Measurements from ENCODE around the gene AGPAT4.
A peak's percentile ranks its signal among the peaks of the same experiment; 100 is the strongest.
"Not testable (repeated sequence)": the region's sequence is repeated elsewhere in the genome, so short reads cannot be mapped to it uniquely, and the experiment has no call there.

Gene AGPAT4

GRCh38 chr6:161225681-161226008 lies 48.2 kb downstream of the AGPAT4 start:
- no CpG with 5 or more reads among the region's 8 CpGs for WGBS (ENCODE audit: extremely low coverage, insufficient coverage, low lambda C conversion rate)
- Histone ChIP-seq H3K4me2 (ENCODE audit: low read length) (no peak overlapping the region), H3K36me3 (ENCODE audit: control insufficient read depth, insufficient read depth, low read length) (no peaks in the 10 kb centered on the region)

GRCh38 chr6:161224951-161225680 lies 48.7 kb downstream of the AGPAT4 start:
- H3K4ac ChIP-seq (ENCODE audit: low read depth, low read length); H3K9ac ChIP-seq (ENCODE audit: low read length): not testable (repeated sequence)

More at GRCh38 chr6:161225681-161226008, 48.2 kb downstream of the AGPAT4 start:
- Histone ChIP-seq H3K56ac (ENCODE audit: low read length) (no peak overlapping the region), H3K27ac (ENCODE audit: low read depth, low read length) (no peak overlapping the region), H2BK120ac (ENCODE audit: low read depth, low read length) (no peak overlapping the region), H3K4me3 (ENCODE audit: low read length) (no peak overlapping the region), H3K79me1 (ENCODE audit: low read length) (peaks cover 30% of the 10 kb centered on the region), H3K79me2 (ENCODE audit: control insufficient read depth, insufficient read depth, low read length) (peaks cover 5% of the 10 kb centered on the region), H3K18ac (ENCODE audit: low read length) (no peak overlapping the region), H2BK15ac (replicated peaks; ENCODE audit: low read depth) (no peak overlapping the region), H3K4me1 (ENCODE audit: control insufficient read depth, low read depth, low read length) (peaks cover 3% of the 10 kb centered on the region), H2AK5ac (ENCODE audit: low read length) (no peak overlapping the region), H4K5ac (ENCODE audit: low read length) (no peak overlapping the region), H3K4ac (ENCODE audit: low read depth, low read length) (no peak overlapping the region), H3K9ac (ENCODE audit: low read length) (no peak overlapping the region), H4K8ac (ENCODE audit: low read depth, low read length) (no peak overlapping the region), H3K27me3 (ENCODE audit: insufficient read depth, low read length, poor library complexity) (no peaks in the 10 kb centered on the region), H2BK5ac (ENCODE audit: low read length) (no peak overlapping the region), H3K23ac (ENCODE audit: low read length) (no peak overlapping the region)
- DNase-seq, result peak; percentile 28

GRCh38 chr6:161223646-161224045 lies 50.2 kb downstream of the AGPAT4 start:
- Histone ChIP-seq H3K4me2 (ENCODE audit: low read length) (no peak overlapping the region), H3K23ac (ENCODE audit: low read length) (no peak overlapping the region), H3K9ac (ENCODE audit: low read length) (no peak overlapping the region), H4K5ac (ENCODE audit: low read length) (no peak overlapping the region), H2BK5ac (ENCODE audit: low read length) (no peak overlapping the region), H2AK5ac (ENCODE audit: low read length) (no peak overlapping the region), H3K4ac (ENCODE audit: low read depth, low read length) (no peak overlapping the region), H3K79me1 (ENCODE audit: low read length) (peaks cover 24% of the 10 kb centered on the region), H3K36me3 (ENCODE audit: control insufficient read depth, insufficient read depth, low read length) (no peaks in the 10 kb centered on the region), H3K56ac (ENCODE audit: low read length) (no peak overlapping the region), H2BK120ac (ENCODE audit: low read depth, low read length) (no peak overlapping the region), H3K27ac (ENCODE audit: low read depth, low read length) (no peak overlapping the region), H3K79me2 (ENCODE audit: control insufficient read depth, insufficient read depth, low read length) (peaks cover 5% of the 10 kb centered on the region), H3K18ac (ENCODE audit: low read length) (no peak overlapping the region), H3K4me1 (ENCODE audit: control insufficient read depth, low read depth, low read length) (no peaks in the 10 kb centered on the region), H3K4me3 (ENCODE audit: low read length) (no peak overlapping the region), H3K27me3 (ENCODE audit: insufficient read depth, low read length, poor library complexity) (no peaks in the 10 kb centered on the region), H4K8ac (ENCODE audit: low read depth, low read length) (no peak overlapping the region), H2BK15ac (replicated peaks; ENCODE audit: low read depth) (no peak overlapping the region)
- DNase-seq, result no peak
- WGBS (ENCODE audit: extremely low coverage, insufficient coverage, low lambda C conversion rate), result no CpG with 5 or more reads among the region's 3 CpGs

More at GRCh38 chr6:161224951-161225680, 48.7 kb downstream of the AGPAT4 start:
- not testable (repeated sequence) for H3K23ac ChIP-seq (ENCODE audit: low read length); H3K4me1 ChIP-seq (ENCODE audit: control insufficient read depth, low read depth, low read length); H3K4me2 ChIP-seq (ENCODE audit: low read length); H4K5ac ChIP-seq (ENCODE audit: low read length); H4K8ac ChIP-seq (ENCODE audit: low read depth, low read length); H3K56ac ChIP-seq (ENCODE audit: low read length); DNase-seq; H3K27me3 ChIP-seq (ENCODE audit: insufficient read depth, low read length, poor library complexity); H2BK120ac ChIP-seq (ENCODE audit: low read depth, low read length); H3K36me3 ChIP-seq (ENCODE audit: control insufficient read depth, insufficient read depth, low read length); H3K4me3 ChIP-seq (ENCODE audit: low read length); H3K27ac ChIP-seq (ENCODE audit: low read depth, low read length); H3K79me2 ChIP-seq (ENCODE audit: control insufficient read depth, insufficient read depth, low read length); H3K18ac ChIP-seq (ENCODE audit: low read length); H2BK15ac ChIP-seq (replicated peaks; ENCODE audit: low read depth); H2AK5ac ChIP-seq (ENCODE audit: low read length); H2BK5ac ChIP-seq (ENCODE audit: low read length)
- no CpG with 5 or more reads among the region's 16 CpGs for WGBS (ENCODE audit: extremely low coverage, insufficient coverage, low lambda C conversion rate)
- peaks cover 30% of the 10 kb centered on the region for H3K79me1 ChIP-seq (ENCODE audit: low read length)

GRCh38 chr6:161222706-161223234 lies 51.1 kb downstream of the AGPAT4 start:
- H4K8ac ChIP-seq (ENCODE audit: low read depth, low read length), result no peak overlapping the region
- H3K4me1 ChIP-seq (ENCODE audit: control insufficient read depth, low read depth, low read length), result no peaks in the 10 kb centered on the region
- no peak overlapping the region for H4K5ac ChIP-seq (ENCODE audit: low read length)
- H3K18ac ChIP-seq (ENCODE audit: low read length), result no peak overlapping the region
- no peak overlapping the region for H3K4ac ChIP-seq (ENCODE audit: low read depth, low read length)
- peaks cover 5% of the 10 kb centered on the region for H3K79me2 ChIP-seq (ENCODE audit: control insufficient read depth, insufficient read depth, low read length)
- no peak overlapping the region for H3K4me2 ChIP-seq (ENCODE audit: low read length)
- H3K9ac ChIP-seq (ENCODE audit: low read length), result no peak overlapping the region
- WGBS (ENCODE audit: extremely low coverage, insufficient coverage, low lambda C conversion rate), result no CpG with 5 or more reads among the region's 8 CpGs
- H3K4me3 ChIP-seq (ENCODE audit: low read length), result no peak overlapping the region
- H3K27me3 ChIP-seq (ENCODE audit: insufficient read depth, low read length, poor library complexity), result no peaks in the 10 kb centered on the region
- no peak overlapping the region for H3K56ac ChIP-seq (ENCODE audit: low read length)
- peaks cover 23% of the 10 kb centered on the region for H3K79me1 ChIP-seq (ENCODE audit: low read length)
- H3K36me3 ChIP-seq (ENCODE audit: control insufficient read depth, insufficient read depth, low read length), result no peaks in the 10 kb centered on the region
- H2AK5ac ChIP-seq (ENCODE audit: low read length), result no peak overlapping the region
- no peak overlapping the region for H2BK15ac ChIP-seq (replicated peaks; ENCODE audit: low read depth)
- H2BK120ac ChIP-seq (ENCODE audit: low read depth, low read length), result no peak overlapping the region
- H3K23ac ChIP-seq (ENCODE audit: low read length), result no peak overlapping the region
- no peak for DNase-seq
- H2BK5ac ChIP-seq (ENCODE audit: low read length), result no peak overlapping the region
- H3K27ac ChIP-seq (ENCODE audit: low read depth, low read length), result no peak overlapping the region

- Histone ChIP-seq H3K4ac (ENCODE audit: low read depth, low read length) (no peak overlapping the region), H3K9ac (ENCODE audit: low read length) (no peak overlapping the region), H3K56ac (ENCODE audit: low read length) (no peak overlapping the region), H2BK120ac (ENCODE audit: low read depth, low read length) (no peak overlapping the region), H3K4me3 (ENCODE audit: low read length) (no peak overlapping the region), H2BK5ac (ENCODE audit: low read length) (no peak overlapping the region), H3K23ac (ENCODE audit: low read length) (no peak overlapping the region), H3K36me3 (ENCODE audit: control insufficient read depth, insufficient read depth, low read length) (peaks cover 3% of the 10 kb centered on the region), H3K27me3 (ENCODE audit: insufficient read depth, low read length, poor library complexity) (no peaks in the 10 kb centered on the region), H2BK15ac (replicated peaks; ENCODE audit: low read depth) (no peak overlapping the region), H4K8ac (ENCODE audit: low read depth, low read length) (no peak overlapping the region), H3K79me1 (ENCODE audit: low read length) (peaks cover 22% of the 10 kb centered on the region), H3K4me1 (ENCODE audit: control insufficient read depth, low read depth, low read length) (no peaks in the 10 kb centered on the region), H3K18ac (ENCODE audit: low read length) (no peak overlapping the region), H4K5ac (ENCODE audit: low read length) (no peak overlapping the region), H2AK5ac (ENCODE audit: low read length) (no peak overlapping the region), H3K79me2 (ENCODE audit: control insufficient read depth, insufficient read depth, low read length) (peaks cover 5% of the 10 kb centered on the region), H3K27ac (ENCODE audit: low read depth, low read length) (no peak overlapping the region), H3K4me2 (ENCODE audit: low read length) (no peak overlapping the region)
- DNase-seq, result no peak
- WGBS (ENCODE audit: extremely low coverage, insufficient coverage, low lambda C conversion rate), result no CpG with 5 or more reads among the region's 6 CpGs
Observed at GRCh38 chr6:161220346-161220745, 53.5 kb downstream of the AGPAT4 start.

- Histone ChIP-seq H3K79me2 (ENCODE audit: control insufficient read depth, insufficient read depth, low read length) (peaks cover 5% of the 10 kb centered on the region), H2BK5ac (ENCODE audit: low read length) (no peak overlapping the region), H3K36me3 (ENCODE audit: control insufficient read depth, insufficient read depth, low read length) (peaks cover 3% of the 10 kb centered on the region), H2BK15ac (replicated peaks; ENCODE audit: low read depth) (no peak overlapping the region), H3K56ac (ENCODE audit: low read length) (no peak overlapping the region), H3K18ac (ENCODE audit: low read length) (no peak overlapping the region), H3K23ac (ENCODE audit: low read length) (no peak overlapping the region), H3K27me3 (ENCODE audit: insufficient read depth, low read length, poor library complexity) (no peaks in the 10 kb centered on the region), H3K4me3 (ENCODE audit: low read length) (no peak overlapping the region), H3K4me2 (ENCODE audit: low read length) (no peak overlapping the region), H3K27ac (ENCODE audit: low read depth, low read length) (no peak overlapping the region), H2BK120ac (ENCODE audit: low read depth, low read length) (no peak overlapping the region), H4K5ac (ENCODE audit: low read length) (no peak overlapping the region), H3K79me1 (ENCODE audit: low read length) (peaks cover 25% of the 10 kb centered on the region), H4K8ac (ENCODE audit: low read depth, low read length) (no peak overlapping the region), H2AK5ac (ENCODE audit: low read length) (no peak overlapping the region), H3K4ac (ENCODE audit: low read depth, low read length) (no peak overlapping the region), H3K4me1 (ENCODE audit: control insufficient read depth, low read depth, low read length) (no peaks in the 10 kb centered on the region), H3K9ac (ENCODE audit: low read length) (no peak overlapping the region)
- WGBS (ENCODE audit: extremely low coverage, insufficient coverage, low lambda C conversion rate), result no CpG with 5 or more reads among the region's 2 CpGs
- no peak for DNase-seq
Observed at GRCh38 chr6:161219680-161220079, 54.2 kb downstream of the AGPAT4 start.

Data from mesendoderm (in vitro differentiated cells).